Measurements from ENCODE around the gene TXNDC12. TPM values are rescaled to one million over a fixed set of nuclear protein-coding genes. Genes with fewer than 3 reads are reported as not detected.

TXNDC12 gene
- total and polyA plus RNA-seq, 9 of the 15 experiments (the other 6 are each of a cell fraction or from before 2014, with no cell fraction given) = 17.0 to 60.8 (median 37.8) TPM

- no peak for TF ChIP-seq CHD4 (IDR thresholded peaks at IDR 0.05; ENCODE audit: insufficient read depth, insufficient replicate concordance, low read depth, low read length, poor library complexity, severe bottlenecking)
- peak; percentile 45; the same call in 1 of the 2 replicates for TF ChIP-seq ZBTB33 (CRISPR knock-in tag; IDR thresholded peaks at IDR 0.05)
- TF ChIP-seq MLX (CRISPR knock-in tag; conservative IDR thresholded peaks at IDR 0.05) = no peak
- no peak for TF ChIP-seq ZNF41 (CRISPR knock-in tag; conservative IDR thresholded peaks at IDR 0.05)
- TF ChIP-seq ETS1 (conservative IDR thresholded peaks at IDR 0.05; ENCODE audit: control insufficient read depth, low read depth, low read length) = peak; percentile 79
- peak; percentile 87 for TF ChIP-seq MTA3 (IDR thresholded peaks at IDR 0.05; ENCODE audit: borderline replicate concordance)
- TF ChIP-seq HLTF (IDR thresholded peaks at IDR 0.05) = peak; percentile 75; the same call in 1 of the 2 replicates
- no peak for TF ChIP-seq PCBP1 (IDR thresholded peaks at IDR 0.05; ENCODE audit: low read depth, low read length, poor library complexity, severe bottlenecking)
- TF ChIP-seq HNRNPLL (IDR thresholded peaks at IDR 0.05; ENCODE audit: low read depth, low read length, poor library complexity, severe bottlenecking) = peak; percentile 79
- TF ChIP-seq SPI1 (IDR thresholded peaks at IDR 0.05; ENCODE audit: borderline replicate concordance, low read depth, low read length) = peak; percentile 78
- peak; percentile 62 for TF ChIP-seq ZBTB12 (CRISPR knock-in tag; IDR thresholded peaks at IDR 0.05)
- no peak for TF ChIP-seq TAL1 (IDR thresholded peaks at IDR 0.05)
- peak; percentile 92 for TF ChIP-seq CREM (IDR thresholded peaks at IDR 0.05; ENCODE audit: low read depth)
- TF ChIP-seq ZNF408 (CRISPR knock-in tag; IDR thresholded peaks at IDR 0.05; ENCODE audit: low read depth) = no peak
- peak; percentile 73 for TF ChIP-seq ETV5 (CRISPR knock-in tag; IDR thresholded peaks at IDR 0.05; ENCODE audit: low read depth)
- TF ChIP-seq TSC22D4 (tag; IDR thresholded peaks at IDR 0.05) = no peak
- no peak for TF ChIP-seq CEBPZ (IDR thresholded peaks at IDR 0.05; ENCODE audit: borderline replicate concordance, low read depth, low read length)
- peak; percentile 16; the same call in 1 of the 2 replicates for TF ChIP-seq SNIP1 (IDR thresholded peaks at IDR 0.05; ENCODE audit: low read depth)
These were observed 21.6 kb downstream of the TXNDC12 start, which contains the start of gene KTI12 (continued) for GRCh38 chr1:52033190-52034049.
